GM12878 (cell line): ENCODE data around the gene RER1.

Experiments used
- CTCF ChIP-seq, 3 experiments: IDR thresholded peaks in 2 of 3; conservative IDR thresholded peaks in 1 of 3; 2 replicates each; pipeline ENCODE4 v1.5.1; 2011; ENCODE audit warnings: low read depth in 3 of 3, low read length in 3 of 3, mild to moderate bottlenecking in 3 of 3, control low read depth in 2 of 3, moderate library complexity in 2 of 3, inconsistent platforms in 1 of 3, mixed read lengths in 1 of 3; ENCODE audit not compliant: control insufficient read depth in 2 of 3, insufficient read depth in 1 of 3; ENCODE audit errors: extremely low read depth in 1 of 3
- EGR1 ChIP-seq, 2 experiments: IDR thresholded peaks; 1 replicate in 1 of 2; 2 replicates in 1 of 2; pipeline ENCODE4 v1.6.1; 2011 to 2012; ENCODE audit warnings: low read depth in 2 of 2, low read length in 2 of 2, borderline replicate concordance in 1 of 2, mild to moderate bottlenecking in 1 of 2, moderate library complexity in 1 of 2
- EZH2 ChIP-seq: IDR thresholded peaks from 2 replicates; pipeline ENCODE4 v1.6.1; 2012; ENCODE audit warnings: low read depth, mild to moderate bottlenecking, control low read depth, inconsistent platforms, low read length, borderline replicate concordance; ENCODE audit not compliant: control insufficient read depth
- FOS ChIP-seq: IDR thresholded peaks from 3 replicates; pipeline ENCODE4 v1.6.1; 2011; ENCODE audit warnings: borderline replicate concordance; ENCODE audit not compliant: insufficient read length; ENCODE audit errors: extremely low read depth
- GATAD2B ChIP-seq: fragments of 450-650 bp; conservative IDR thresholded peaks from 2 replicates; pipeline ENCODE4 v1.6.1; 2017; ENCODE audit warnings: low read depth, mild to moderate bottlenecking, moderate library complexity
- HCFC1 ChIP-seq: fragments of 150-350 bp; IDR thresholded peaks from 2 replicates; pipeline ENCODE4 v1.6.1; 2014; ENCODE audit warnings: low read length
- NR2F1 ChIP-seq: fragments of 450-650 bp; conservative IDR thresholded peaks from 2 replicates; pipeline ENCODE4 v1.6.1; 2017; ENCODE audit warnings: mild to moderate bottlenecking
- RAD21 ChIP-seq: IDR thresholded peaks from 2 replicates; pipeline ENCODE4 v1.6.1; 2011; ENCODE audit warnings: mild to moderate bottlenecking, low read depth, low read length, moderate library complexity; ENCODE audit not compliant: insufficient read depth
- ZNF217 ChIP-seq: fragments of 450-650 bp; IDR thresholded peaks from 2 replicates; pipeline ENCODE4 v1.6.1; 2017; ENCODE audit warnings: antibody characterized with exemption, mild to moderate bottlenecking

DNA sequence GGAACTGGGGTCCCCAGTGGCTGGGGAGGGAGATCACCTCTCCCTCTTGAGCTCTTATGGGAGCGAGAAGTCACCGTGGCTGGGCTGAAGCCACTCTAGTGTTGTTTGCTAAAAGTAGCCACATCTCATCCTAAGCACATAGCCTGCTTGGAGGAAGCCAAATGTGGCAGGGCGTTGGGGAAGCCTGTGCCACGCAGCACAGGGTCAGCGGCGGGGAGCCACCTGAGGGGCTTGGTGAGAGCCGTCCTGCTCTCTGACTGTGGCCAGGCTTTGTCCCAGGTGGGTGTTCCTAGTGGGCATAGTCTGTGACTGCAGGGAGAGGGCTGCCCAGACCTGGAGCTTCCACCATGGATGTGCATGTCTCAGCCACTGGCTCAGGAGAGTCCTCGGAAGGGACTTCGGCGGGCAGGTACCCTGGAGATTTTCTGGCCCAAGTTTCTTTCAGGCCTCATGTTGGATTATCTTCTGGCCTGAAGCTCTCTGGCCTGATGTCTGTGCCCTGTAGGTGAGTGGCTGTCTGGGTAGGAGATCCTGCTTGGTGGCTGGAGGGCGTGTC lies 39.2 kb upstream of the RER1 start:
- TF ChIP-seq CTCF (IDR thresholded peaks at IDR 0.05 in 2 of 3, conservative IDR thresholded peaks at IDR 0.05 in 1 of 3; ENCODE audit: control insufficient read depth in 2 of 3, extremely low read depth in 1 of 3, insufficient read depth in 1 of 3, low read depth in 3 of 3, low read length in 3 of 3) (no peak), GATAD2B (no peak), NR2F1 (no peak), EZH2 (no peak), FOS (no peak), ZNF217 (no peak), RAD21 (no peak), EGR1 (IDR thresholded peaks at IDR 0.05; ENCODE audit: borderline replicate concordance in 1 of 2, low read depth in 2 of 2, low read length in 2 of 2) (no peak), HCFC1 (no peak)
